SU-DHL-6 (cell line): Measurements from ENCODE around the gene CMTM8.

Experiments used
- CTCF ChIP-seq: fragments of 200-600 bp; sonication (generic); IDR thresholded peaks from one replicate; pipeline ENCODE4 v1.5.1; 2017; ENCODE audit warnings: antibody characterized with exemption, mild to moderate bottlenecking, low read length, moderate library complexity; ENCODE audit not compliant: insufficient read depth, poor library complexity, severe bottlenecking
- EZH2phosphoT487 ChIP-seq: fragments of 200-600 bp; sonication (generic), shearing (Covaris generic); conservative IDR thresholded peaks from 2 replicates; pipeline ENCODE4 v1.6.1; 2018; ENCODE audit warnings: mild to moderate bottlenecking, antibody characterized with exemption, low read length, moderate library complexity, mixed read lengths

GRCh38 chr3:32293903-32294302, 55.4 kb downstream of the CMTM8 start:
- TF ChIP-seq CTCF (no peak), EZH2phosphoT487 (no peak)
